GM21360 (cell line): ENCODE measurements around the gene KLHDC7A.

ENCODE experiments used
- ATAC-seq: cut with Tn5 transposase; IDR thresholded peaks from one replicate; pipeline ENCODE4 v1.9.1; 2021; ENCODE audit warnings: mild to moderate bottlenecking, moderate library complexity; ENCODE audit not compliant: unreplicated experiment

KLHDC7A gene

DNA sequence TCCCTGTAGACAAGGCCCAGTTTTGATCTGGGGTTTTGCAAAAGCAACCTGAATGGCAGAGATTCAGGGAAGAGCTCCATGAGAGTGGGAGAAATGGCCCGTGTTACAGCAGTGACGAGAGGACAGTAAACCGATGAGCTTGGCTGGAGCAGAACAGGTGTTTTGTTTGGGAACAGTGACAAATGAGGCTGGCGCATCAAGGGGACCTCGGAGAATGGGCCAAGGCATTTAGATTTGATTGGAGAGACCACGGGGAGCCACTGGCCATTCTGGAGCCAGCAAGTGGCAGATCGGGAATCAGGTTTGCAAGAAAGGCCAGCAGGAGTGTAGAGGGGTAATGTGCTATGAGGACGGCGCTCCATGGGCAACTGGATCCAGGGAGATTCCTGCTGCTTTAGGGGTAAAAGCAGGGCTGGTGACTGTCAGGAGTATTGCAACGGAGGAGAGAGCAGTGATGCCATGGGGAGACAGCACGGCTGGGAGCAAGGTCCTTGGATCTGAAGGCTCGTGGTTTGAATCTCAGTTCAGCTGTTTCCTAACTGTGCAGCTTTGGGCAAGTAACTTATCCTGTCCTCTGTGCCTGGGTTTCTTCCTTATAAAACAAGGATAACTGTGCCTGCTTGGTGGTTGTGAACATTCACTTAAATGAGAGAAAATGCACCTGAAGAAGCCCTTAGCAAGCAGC is 9.9 kb upstream of the KLHDC7A start:
- no peak for ATAC-seq

DNA sequence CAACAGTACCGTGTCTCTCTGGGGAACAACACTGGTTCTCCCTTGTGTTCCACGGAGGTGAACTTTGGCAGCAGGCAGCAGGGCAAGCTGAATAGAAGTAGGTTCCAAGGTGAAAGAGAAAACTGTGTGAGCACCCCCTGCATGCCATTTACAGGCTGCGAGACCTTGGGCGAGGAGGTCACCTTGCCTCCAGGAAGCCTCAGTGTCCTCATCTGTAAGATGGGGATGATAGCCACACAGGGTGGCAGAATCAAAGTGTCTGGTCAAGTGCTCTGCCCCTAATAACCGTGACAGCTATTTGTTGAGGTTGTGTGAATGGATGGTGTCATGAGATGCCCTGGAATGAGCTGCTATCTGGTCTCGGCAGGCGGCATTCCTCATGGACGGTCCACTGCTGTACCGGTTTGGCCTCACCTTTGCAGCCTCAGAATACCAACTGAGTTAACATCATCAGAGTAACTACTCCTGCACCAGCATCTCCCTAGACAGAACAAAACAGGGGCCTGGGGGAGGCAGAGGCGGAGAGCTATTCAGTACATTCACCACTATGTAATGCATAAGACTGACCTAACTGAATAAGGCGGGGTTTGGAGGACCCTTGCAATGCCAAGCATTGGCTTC is 7.4 kb upstream of the KLHDC7A start:
- no peak for ATAC-seq

DNA sequence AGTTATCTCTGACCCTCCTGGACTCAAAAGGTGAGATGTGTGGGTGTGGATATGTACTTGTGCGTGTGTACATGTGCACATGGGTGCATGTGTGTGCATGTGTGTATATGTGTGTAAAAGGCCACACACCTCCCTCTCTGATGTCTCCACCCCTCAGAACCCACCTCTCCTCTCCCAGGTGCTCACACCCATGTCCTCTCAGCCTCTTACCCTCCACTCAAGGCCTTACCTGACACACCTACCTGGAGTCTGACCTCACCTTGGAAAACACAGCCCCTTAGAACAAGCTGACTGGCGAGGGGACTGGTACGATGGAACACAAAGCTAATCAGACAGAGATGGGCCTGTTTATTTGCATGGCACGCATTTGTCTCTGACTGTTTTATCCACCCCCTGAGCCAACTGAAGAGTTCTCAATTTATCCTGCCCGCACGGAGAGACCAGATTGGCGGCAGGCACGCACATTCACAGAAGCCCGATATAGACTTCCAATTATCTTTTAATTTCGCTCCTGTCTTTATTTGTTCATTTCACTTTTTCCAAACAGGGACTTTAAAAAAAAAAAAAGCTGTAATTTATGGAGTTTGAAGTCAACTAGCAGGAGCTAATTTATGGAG is 6.1 kb upstream of the KLHDC7A start:
- no peak for ATAC-seq

DNA sequence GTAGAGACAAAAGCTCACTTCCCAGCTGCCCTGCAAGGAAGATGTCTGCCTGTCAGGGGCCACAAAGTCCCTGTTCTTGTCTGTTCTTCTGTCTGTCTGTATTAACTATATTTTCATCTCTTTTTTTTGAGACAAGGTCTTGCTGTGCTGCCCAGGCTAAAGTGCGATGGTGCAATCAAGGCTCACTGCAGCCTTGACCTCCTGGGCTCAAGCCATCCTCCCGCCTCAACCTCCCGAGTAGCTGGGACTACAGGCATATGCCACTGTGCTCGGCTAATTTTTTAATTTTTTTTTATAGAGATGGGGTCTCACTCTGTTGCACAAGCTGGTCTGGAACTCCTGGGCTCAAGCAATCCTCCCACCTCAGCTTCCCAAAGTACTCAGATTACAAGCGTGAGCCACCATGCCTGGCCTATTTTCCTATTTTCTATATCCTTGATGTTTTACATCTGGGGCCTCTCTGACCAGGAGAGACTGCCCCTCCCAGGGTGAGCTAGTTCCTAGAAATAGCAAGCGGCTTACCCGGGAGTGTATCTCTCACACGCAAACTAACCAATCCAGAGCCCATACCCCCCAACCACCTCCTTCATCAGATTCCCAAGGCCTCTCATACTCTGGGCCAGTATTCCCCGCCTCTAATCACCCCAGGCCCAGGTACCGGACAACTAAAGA is 5.4 kb upstream of the KLHDC7A start:
- no peak for ATAC-seq

GRCh38 chr1:18479454-18479853 is 1.3 kb upstream of the KLHDC7A start:
- no peak for ATAC-seq

GRCh38 chr1:18481190-18481920 is 625 bp downstream of the KLHDC7A start:
- no peak for ATAC-seq

GRCh38 chr1:18481921-18482701 is 1.4 kb downstream of the KLHDC7A start:
- no peak for ATAC-seq

GRCh38 chr1:18482721-18483425 is 2.1 kb downstream of the KLHDC7A start:
- ATAC-seq: no peak

DNA sequence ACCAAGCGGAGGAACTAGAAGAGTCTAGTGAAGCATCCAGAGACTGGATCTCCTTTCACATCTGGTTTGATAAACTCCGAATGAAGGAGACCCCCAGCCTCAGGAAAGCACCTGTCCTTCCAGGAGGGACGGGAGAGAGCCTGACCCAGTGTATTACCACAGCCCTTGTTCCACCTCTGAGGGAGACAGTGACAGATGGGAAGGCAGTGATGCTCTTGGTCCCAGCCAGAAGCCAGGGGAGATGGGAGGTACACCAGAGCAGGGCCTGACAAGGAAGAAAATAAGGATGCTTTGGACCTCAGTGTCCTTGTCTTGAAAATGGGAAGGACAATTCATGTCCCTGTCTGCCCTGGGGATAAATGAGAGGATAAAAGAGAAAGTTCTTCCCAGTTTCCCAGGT is 3.5 kb downstream of the KLHDC7A start:
- ATAC-seq: no peak

GRCh38 chr1:18484721-18485120 is 4.0 kb downstream of the KLHDC7A start:
- ATAC-seq: no peak

- ATAC-seq: no peak
These were observed 4.5 kb downstream of the KLHDC7A start for GRCh38 chr1:18485227-18485626.

DNA sequence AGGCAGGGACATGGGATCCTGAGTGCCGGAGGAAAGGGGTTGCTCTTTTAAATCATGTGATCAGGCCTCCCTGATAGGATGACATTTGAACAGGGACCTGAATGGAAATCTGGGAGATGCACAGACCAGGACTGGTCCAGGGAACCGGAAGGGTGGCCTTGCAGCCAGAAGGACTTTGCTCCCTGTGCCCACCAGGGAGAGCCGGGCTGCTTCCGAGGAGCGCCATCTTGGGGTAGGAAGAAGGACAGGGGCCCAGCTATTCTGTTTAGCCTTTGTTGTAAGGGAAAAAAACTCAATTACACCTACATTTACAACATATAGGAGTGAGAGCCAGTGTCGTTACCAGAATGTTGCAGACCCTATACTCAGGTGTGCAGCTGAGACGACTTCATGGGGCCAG is 5.5 kb downstream of the KLHDC7A start:
- ATAC-seq: no peak

GRCh38 chr1:18489417-18490143 is 8.8 kb downstream of the KLHDC7A start:
- ATAC-seq: no peak

DNA sequence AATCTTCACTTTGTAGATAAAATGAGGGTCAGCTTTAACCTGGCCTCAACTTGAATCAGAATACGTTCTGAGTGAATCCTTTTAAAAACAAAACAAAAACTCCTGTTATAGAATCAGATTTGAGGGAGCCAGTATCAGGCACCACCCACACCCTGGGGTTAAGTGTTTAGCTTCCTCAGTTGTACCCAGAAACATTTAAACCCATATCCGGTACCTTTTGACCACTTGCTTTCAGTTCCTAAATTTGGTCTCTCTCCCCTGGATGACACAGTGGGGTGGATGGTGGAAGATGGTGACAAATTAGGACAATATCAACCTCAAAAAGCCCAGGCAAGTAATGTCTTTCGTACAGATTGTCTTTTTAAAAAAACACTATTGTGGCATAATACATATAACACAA is 10.4 kb downstream of the KLHDC7A start:
- no peak for ATAC-seq

GRCh38 chr1:18494304-18494703 is 13.6 kb downstream of the KLHDC7A start:
- ATAC-seq: no peak

DNA sequence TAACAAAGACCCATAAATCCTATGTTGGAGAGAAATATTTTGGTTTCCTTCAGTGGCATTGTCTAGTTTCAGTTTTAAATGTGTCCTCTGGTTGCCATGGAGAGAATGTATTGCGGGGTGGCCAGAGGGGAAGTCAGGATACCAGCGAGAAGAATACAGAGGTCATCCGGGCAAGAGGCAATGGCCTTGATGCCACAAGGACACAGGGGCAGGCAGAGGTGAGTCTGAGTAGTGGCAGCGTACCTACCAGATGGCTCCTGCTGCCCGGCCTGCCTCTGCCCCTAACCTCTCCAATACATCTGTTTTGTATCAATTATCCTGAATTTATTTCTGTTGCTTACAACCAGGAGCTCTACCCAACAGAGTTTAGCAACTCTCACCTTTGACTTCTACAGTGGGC is 14.9 kb downstream of the KLHDC7A start:
- no peak for ATAC-seq

- no peak for ATAC-seq
These were observed 15.3 kb downstream of the KLHDC7A start for GRCh38 chr1:18496056-18496455.

- ATAC-seq: no peak
These were observed 15.9 kb downstream of the KLHDC7A start for GRCh38 chr1:18496497-18497235.
